Neural progenitor cell (in vitro differentiated cells): ENCODE measurements around the gene TNRC18.

ENCODE experiments used
- CTCF ChIP-seq: fragments of 200-600 bp; sonication (generic); IDR thresholded peaks from 2 replicates; pipeline ENCODE4 v1.5.1; 2017; ENCODE audit warnings: antibody characterized with exemption, mild to moderate bottlenecking
- EZH2 ChIP-seq: fragments of 200-600 bp; sonication (generic); IDR thresholded peaks from 2 replicates; pipeline ENCODE4 v1.6.1; 2017; ENCODE audit warnings: antibody characterized with exemption, mild to moderate bottlenecking, moderate library complexity
- EZH2phosphoT487 ChIP-seq: fragments of 200-600 bp; sonication (generic); IDR thresholded peaks from 2 replicates; pipeline ENCODE4 v1.6.1; 2017; ENCODE audit warnings: antibody characterized with exemption

GRCh38 chr7:5469375-5470166 lies 45.9 kb upstream of the TNRC18 start:
- TF ChIP-seq EZH2 (no peak), CTCF (no peak), EZH2phosphoT487 (no peak)
